Medulla oblongata (tissue), 1 donor: ENCODE data around the gene C9orf153.
"Not testable (repeated sequence)": the region's sequence is repeated elsewhere in the genome, so short reads cannot be mapped to it uniquely, and the experiment has no call there.

Source experiments
- DNase-seq: peaks from one replicate; pipeline ENCODE4 v3.0.0-alpha.2; 2015; ENCODE audit errors: extremely low spot score

C9orf153 gene

DNA sequence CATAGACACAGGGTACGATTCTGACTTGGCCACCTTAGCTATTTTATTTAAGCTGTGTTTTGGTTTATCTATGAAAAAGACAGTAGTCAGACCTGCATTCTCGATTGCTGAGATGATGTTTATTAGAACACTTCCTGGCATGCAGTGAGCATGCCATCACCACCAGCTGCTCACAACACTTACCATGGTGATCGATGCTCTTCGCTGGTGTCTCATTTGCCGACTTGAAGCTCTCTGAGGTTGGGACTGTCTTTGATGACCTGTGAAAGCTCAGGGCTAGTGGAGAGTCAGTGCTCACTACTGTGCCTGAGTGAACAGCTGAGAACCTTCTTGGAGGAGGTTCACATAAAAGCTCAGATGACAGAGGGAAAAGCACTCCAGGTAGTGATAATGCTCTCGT, 4.4 kb upstream of the C9orf153 start:
- no peak for DNase-seq

GRCh38 chr9:86262492-86262891, 3.0 kb upstream of the C9orf153 start:
- DNase-seq: no peak

GRCh38 chr9:86257391-86257790, 2.1 kb downstream of the C9orf153 start:
- DNase-seq: no peak

DNA sequence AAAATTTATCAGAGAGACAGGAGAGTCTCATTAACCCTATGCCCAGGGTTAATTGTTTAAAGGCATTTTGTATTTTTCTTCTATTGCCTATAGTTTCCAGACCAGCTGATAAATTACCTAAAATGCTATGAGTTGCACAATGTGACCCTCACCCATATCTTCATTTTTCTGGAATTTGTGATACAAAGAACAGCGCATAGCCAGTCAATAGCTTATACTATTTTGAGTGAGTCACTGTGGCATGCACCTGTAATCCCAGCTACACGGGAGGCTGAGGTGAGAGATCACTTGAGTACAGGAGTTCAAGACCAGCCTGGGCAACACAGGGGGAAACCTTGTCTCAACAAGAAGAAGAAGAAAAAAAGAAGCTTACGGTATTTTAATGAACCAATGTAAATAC, 2.8 kb downstream of the C9orf153 start:
- DNase-seq: no peak

GRCh38 chr9:86253577-86253976, 5.9 kb downstream of the C9orf153 start:
- no peak for DNase-seq

DNA sequence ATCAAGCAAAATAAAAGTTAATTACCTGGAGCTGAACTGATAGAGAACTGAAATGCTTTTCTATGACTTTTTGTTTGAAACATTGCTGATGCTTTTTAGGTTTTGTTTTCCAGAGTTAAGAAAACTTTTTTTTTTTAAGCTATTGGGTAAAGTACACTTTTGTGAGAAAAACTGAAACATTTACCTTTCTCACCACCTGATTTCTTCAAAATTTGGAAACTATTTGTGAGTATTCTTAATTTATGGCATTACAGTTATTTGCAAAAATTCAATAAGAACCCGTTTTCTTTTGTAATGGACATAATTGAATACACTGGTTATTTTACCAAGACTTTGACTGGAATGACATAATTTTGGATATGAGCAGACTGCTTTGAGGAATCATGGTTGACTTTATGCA, 6.6 kb downstream of the C9orf153 start:
- DNase-seq: no peak

DNA sequence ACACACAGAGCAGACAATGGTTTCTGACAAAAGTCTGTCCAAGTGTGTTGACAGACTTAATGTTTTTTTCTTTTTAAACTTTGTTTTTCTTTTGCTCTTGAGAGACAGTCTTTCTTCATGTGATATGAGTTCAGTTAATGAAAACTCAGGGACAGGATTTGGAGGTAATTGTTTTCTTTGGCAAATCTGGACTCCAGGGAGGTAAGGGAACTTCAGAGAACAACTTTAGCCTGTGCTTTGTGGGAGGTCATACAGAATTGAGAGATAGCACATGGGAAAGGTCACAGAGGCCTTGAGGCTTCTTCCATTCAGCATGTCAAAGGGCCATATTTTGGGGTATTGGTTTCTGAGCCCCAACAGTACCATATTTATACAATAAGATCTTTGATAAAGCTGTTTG, 9.3 kb downstream of the C9orf153 start:
- no peak for DNase-seq

DNA sequence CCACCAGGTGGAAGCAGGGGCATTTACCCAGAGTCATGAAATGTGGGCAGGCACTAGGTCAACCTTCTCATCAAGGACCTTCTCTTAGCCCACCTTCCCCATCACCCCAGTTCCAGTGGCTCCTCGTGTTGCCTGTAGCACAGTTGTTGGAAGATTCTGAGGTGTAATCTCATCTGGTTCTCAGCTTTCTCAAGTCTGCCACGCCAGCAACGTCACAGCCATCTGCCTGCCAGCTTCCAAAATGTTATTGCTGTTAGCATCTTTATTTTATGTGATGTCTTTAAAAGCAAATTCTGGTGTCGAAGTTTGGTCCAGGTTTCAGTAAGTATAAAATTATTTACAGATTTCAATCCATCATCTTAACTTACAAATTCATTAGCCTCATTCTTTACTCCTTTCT, 10.7 kb downstream of the C9orf153 start:
- DNase-seq: no peak

DNA sequence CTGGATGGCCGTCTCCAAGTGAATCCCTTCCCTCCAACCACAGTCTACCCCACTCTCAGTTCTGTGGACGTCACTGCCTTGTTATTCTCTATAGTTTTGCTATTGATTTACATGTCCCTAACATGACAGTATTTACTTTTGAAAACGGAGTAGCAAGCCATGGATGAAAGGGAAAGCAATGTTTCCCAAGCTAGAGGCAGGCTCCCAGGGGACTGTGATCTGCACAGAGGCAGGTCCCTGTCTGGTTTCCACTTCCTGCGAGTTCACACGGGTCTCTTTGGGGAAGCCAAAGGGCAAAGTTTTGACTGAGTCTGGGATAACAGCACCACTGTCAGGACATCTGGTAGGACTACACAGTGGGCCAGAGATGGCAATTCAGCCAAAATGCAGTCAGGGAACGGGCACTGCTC, 12.7 kb downstream of the C9orf153 start:
- peak; percentile 48 for DNase-seq

DNA sequence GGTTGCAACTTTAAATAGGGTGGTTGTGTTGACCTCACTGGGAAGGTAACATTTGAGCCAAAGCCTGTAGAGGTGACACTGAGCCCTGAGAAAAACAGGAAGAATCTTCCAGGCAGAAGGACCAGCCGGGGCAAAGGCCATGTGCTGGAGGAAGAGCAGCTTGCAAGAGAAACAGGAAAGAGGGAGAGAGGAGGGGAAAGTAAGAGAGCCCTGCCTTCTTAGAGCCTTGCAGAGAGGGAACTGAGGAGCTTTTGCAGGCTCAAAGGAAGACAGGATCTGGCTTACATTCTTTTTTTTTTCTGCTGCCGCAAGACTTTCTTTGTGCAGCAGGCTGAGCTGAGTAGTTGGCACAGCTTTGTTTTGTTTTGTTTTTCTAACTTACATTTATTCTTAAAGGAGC, 17.4 kb downstream of the C9orf153 start:
- DNase-seq: no peak

GRCh38 chr9:86241216-86241615, 18.2 kb downstream of the C9orf153 start:
- DNase-seq: no peak

GRCh38 chr9:86238861-86239770, 20.3 kb downstream of the C9orf153 start:
- DNase-seq: no peak

- no peak for DNase-seq
These were observed 28.6 kb downstream of the C9orf153 start for GRCh38 chr9:86230858-86231257.

- DNase-seq: no peak
These were observed 36.8 kb downstream of the C9orf153 start for GRCh38 chr9:86222667-86223066.

GRCh38 chr9:86219606-86220005, 39.9 kb downstream of the C9orf153 start:
- no peak for DNase-seq

DNA sequence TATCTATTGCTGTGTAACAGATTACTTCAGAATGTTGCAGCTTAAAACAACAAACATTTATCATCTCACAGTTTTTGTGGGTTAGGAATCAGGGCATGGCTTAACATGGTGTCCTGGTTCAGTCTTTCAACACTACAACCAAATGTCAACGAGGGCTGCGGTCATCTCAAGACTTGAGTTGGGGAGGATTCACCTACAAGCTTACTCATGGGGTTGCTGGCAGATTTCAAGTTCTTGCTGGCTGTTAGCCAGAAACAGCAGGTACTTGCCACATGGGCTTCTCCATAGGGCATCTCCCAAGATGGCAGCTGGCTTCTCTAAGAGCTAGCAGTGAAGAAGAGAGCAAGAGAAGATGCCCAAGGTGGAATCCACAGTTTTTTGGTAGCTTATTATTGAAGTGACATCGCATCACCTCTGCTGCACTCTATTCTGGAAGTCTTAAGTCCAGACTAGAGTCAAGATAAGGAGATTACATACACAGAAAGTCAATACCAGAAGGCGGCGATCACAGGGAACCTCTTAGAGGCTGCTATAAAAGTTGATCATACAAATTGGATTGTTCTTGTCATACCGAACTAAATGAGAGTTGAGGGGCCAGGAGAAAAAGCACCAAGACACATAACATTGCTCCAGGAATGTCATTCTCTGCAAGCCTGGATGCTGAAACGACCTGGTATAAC, 42.2 kb downstream of the C9orf153 start:
- no peak for DNase-seq

GRCh38 chr9:86207193-86207592, 52.3 kb downstream of the C9orf153 start:
- DNase-seq: no peak

DNA sequence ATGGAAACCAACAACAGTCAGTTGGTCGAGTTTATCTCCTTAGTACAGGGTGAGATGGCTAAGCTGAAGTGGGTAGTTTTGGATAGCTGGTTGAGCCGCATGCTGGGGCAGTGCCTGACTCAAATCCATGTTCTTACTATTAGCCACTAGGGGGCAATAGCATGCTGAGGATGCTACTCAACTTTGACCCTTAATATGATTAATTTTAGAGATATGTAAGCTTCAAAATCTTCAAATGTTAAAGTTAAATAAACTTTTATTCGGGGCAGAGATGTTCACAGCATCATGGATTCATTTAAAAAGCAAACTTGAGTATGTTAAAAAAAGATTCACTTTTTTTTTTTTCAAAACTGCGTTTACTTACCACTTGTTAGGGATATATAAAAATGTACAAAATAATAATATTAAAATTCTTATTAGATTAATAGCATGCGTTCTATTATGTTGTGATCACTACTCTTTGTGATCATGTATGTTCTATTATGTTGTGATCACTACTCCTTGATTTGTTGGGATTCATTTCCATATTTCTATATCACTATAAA, 57.0 kb downstream of the C9orf153 start:
- DNase-seq: peak; percentile 48

- DNase-seq: peak; percentile 5
These were observed 57.8 kb downstream of the C9orf153 start for GRCh38 chr9:86201474-86202337.

DNA sequence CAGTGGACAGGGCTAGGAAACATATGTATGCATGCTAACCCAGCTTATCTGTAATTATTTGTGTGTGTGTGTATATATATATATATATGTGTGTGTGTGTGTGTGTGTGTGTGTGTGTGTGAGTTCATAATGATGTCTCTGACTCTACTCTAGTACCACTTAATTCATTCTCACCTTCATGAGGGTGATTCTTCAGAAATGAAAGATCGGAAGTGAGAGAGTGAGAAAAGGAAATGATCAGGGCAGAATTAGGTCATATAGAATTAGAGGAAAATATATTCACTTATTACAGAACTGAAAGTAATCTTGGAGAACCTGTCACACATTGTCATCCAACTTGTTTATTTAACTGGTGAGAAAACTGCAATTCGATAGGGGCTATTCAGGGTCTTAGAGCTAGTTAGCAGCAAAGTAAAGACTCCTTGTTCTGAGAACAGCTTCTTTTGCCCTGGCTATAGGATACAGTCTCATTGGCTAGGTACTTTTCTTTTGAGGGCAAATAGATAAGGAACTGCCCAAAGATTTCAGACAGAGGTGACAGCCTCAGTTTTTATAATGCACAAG, 58.8 kb downstream of the C9orf153 start:
- DNase-seq: no peak

DNA sequence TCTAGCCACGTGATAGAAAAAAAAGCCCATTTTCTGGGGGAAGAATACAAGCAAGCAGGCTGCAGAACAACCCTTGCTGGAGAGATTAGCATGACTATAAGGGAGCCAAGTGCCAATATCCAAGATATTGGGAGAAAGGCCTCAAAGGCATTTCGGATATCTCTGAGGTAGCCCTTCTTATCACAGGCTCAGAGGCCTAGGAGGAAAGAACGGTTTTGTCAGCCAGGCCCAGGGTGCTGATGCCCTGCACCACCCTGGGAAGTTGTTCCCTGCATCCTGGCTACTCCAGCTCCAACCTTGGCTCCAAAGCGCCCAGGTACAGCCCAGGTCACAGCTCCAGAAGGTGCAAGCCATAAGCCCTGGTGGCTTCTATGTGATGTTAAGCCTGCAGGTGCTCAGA, 66.4 kb downstream of the C9orf153 start:
- no peak for DNase-seq

DNA sequence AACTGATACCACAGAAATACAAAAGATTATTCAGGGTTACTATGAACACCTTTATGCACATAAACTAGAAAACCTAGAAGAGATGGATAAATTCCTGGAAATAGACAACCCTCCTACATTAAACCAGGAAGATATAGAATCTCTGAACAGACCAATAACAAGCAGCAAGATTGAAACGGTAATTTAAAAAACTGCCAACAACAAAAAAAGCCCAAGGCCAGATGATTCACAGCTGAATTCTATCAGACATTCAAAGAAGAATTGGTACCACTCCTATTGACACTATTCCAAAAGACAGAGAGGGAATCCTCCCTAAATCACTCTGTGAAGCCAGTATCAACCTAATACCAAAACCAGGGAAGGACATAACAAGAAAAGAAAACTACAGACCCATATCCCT, 68.8 kb downstream of the C9orf153 start:
- DNase-seq: not testable (repeated sequence)
